CD14-positive monocyte (primary cell): ENCODE data around the gene ADI1. TPM values are rescaled to one million over a fixed set of nuclear protein-coding genes. Genes with fewer than 3 reads are reported as not detected.

Source experiments
- DNase-seq, 3 donors: peaks; one replicate each; pipeline ENCODE4 v3.0.0-alpha.2; 2011 to 2022
- H2AFZ ChIP-seq: 2 replicates; pipeline ENCODE4 v1.6.0; 2012; ENCODE audit warnings: mild to moderate bottlenecking, low read depth, low read length, inconsistent platforms; ENCODE audit not compliant: insufficient read depth, poor library complexity, severe bottlenecking
- H3K27ac ChIP-seq, 2 donors: 1 replicate in 1 of 2; 2 replicates in 1 of 2; pipeline ENCODE4 v1.5.1; 2012 to 2013; ENCODE audit warnings: low read length in 2 of 2, control low read depth in 1 of 2, inconsistent platforms in 1 of 2, low read depth in 1 of 2, mild to moderate bottlenecking in 1 of 2
- H3K27me3 ChIP-seq, 2 donors: one replicate each; pipeline versions ENCODE4 v1.6.0 to v1.6.1; 2011 to 2013; ENCODE audit warnings: low read length in 2 of 2; ENCODE audit not compliant: control insufficient read depth in 2 of 2, insufficient read depth in 2 of 2
- H3K36me3 ChIP-seq, 2 donors: replicated peaks in 1 of 2; 1 replicate in 1 of 2; 2 replicates in 1 of 2; pipeline versions ENCODE4 v1.5.1 to v1.6.1; 2012 to 2013; ENCODE audit warnings: low read length in 2 of 2, control low read depth in 1 of 2, inconsistent platforms in 1 of 2, mild to moderate bottlenecking in 1 of 2; ENCODE audit not compliant: insufficient read depth in 2 of 2, control insufficient read depth in 1 of 2
- H3K4me1 ChIP-seq, 2 donors: 1 replicate in 1 of 2; 2 replicates in 1 of 2; pipeline versions ENCODE4 v1.5.1 to v1.6.1; 2012 to 2013; ENCODE audit warnings: low read length in 2 of 2, control low read depth in 1 of 2, inconsistent platforms in 1 of 2, mild to moderate bottlenecking in 1 of 2, moderate library complexity in 1 of 2; ENCODE audit not compliant: insufficient read depth in 2 of 2, control insufficient read depth in 1 of 2
- H3K4me2 ChIP-seq: replicated peaks from 2 replicates; pipeline ENCODE3; 2012; ENCODE audit warnings: low read length, moderate library complexity, mild to moderate bottlenecking; ENCODE audit not compliant: poor library complexity, severe bottlenecking; ENCODE audit errors: extremely low read depth
- H3K4me3 ChIP-seq, 3 experiments: fragments of 200-600 bp in 1 of 3; sonication (generic) in 1 of 3; replicated peaks in 1 of 3; 1 replicate in 2 of 3; 2 replicates in 1 of 3; pipeline ENCODE4 v1.5.1; 2011 to 2013; ENCODE audit warnings: low read length in 3 of 3, mild to moderate bottlenecking in 3 of 3, control low read depth in 2 of 3, low read depth in 2 of 3, inconsistent platforms in 1 of 3, moderate library complexity in 1 of 3
- H3K79me2 ChIP-seq: 2 replicates; pipeline ENCODE4 v1.6.0; 2012; ENCODE audit warnings: mild to moderate bottlenecking, control low read depth, inconsistent platforms, low read length, moderate library complexity; ENCODE audit not compliant: insufficient read depth
- H3K9ac ChIP-seq: 2 replicates; pipeline ENCODE4 v1.6.0; 2017; ENCODE audit warnings: low read length, mild to moderate bottlenecking; ENCODE audit not compliant: insufficient read depth, poor library complexity, severe bottlenecking
- H3K9me3 ChIP-seq, 2 donors: replicated peaks in 1 of 2; 1 replicate in 1 of 2; 2 replicates in 1 of 2; pipeline versions ENCODE4 v1.5.1 to v1.6.1; 2012 to 2013; ENCODE audit warnings: low read length in 2 of 2, control low read depth in 1 of 2; ENCODE audit not compliant: control insufficient read depth in 1 of 2, insufficient read depth in 1 of 2
- H4K20me1 ChIP-seq: 2 replicates; pipeline ENCODE4 v1.6.0; 2012; ENCODE audit warnings: mild to moderate bottlenecking, low read length, control low read depth, moderate library complexity; ENCODE audit not compliant: insufficient read depth
- H3K27ac Mint-ChIP-seq, 7 donors: one replicate each; pipeline ENCODE4 v1.8.0; 2020; ENCODE audit warnings: mild to moderate bottlenecking in 7 of 7, mixed read lengths in 7 of 7, moderate library complexity in 6 of 7, inconsistent platforms in 2 of 7
- H3K27me3 Mint-ChIP-seq, 3 donors: one replicate each; pipeline ENCODE4 v1.8.0; 2021 to 2022; ENCODE audit warnings: low read depth in 3 of 3, mild to moderate bottlenecking in 3 of 3, mixed read lengths in 3 of 3, moderate library complexity in 3 of 3, inconsistent platforms in 1 of 3
- H3K36me3 Mint-ChIP-seq, 2 donors: one replicate each; pipeline ENCODE4 v1.8.0; 2020; ENCODE audit warnings: mixed read lengths in 2 of 2, inconsistent platforms in 1 of 2, mild to moderate bottlenecking in 1 of 2
- H3K4me1 Mint-ChIP-seq: one replicate; pipeline ENCODE4 v1.8.0; 2020; ENCODE audit warnings: mild to moderate bottlenecking, mixed read lengths
- H3K4me3 Mint-ChIP-seq, 2 donors: one replicate each; pipeline ENCODE4 v1.8.0; 2020; ENCODE audit warnings: mild to moderate bottlenecking in 2 of 2, mixed read lengths in 2 of 2, moderate library complexity in 1 of 2
- H3K9me3 Mint-ChIP-seq, 7 donors: one replicate each; pipeline ENCODE4 v1.8.0; 2020 to 2022; ENCODE audit warnings: mixed read lengths in 7 of 7, mild to moderate bottlenecking in 6 of 7, moderate library complexity in 6 of 7, inconsistent platforms in 2 of 7
- CTCF ChIP-seq: fragments of 200-600 bp; IDR thresholded peaks from one replicate; pipeline ENCODE4 v1.8.0; 2022; ENCODE audit warnings: antibody characterized with exemption, mild to moderate bottlenecking
- WGBS: methylation state at CpG from one replicate; pipeline ENCODE4 v1.1.5; 2013; ENCODE audit warnings: missing lambda C conversion rate; ENCODE audit not compliant: insufficient coverage; 5-methylcytosine and 5-hydroxymethylcytosine counted together
- intact Hi-C, 2 donors: fragments of 100-400 bp; cut with micrococcal nuclease; formaldehyde crosslinking; loops; one replicate each; pipeline versions ENCODE4 v1.15.0 to v1.15.1; 2023
- polyA plus RNA-seq, 3 donors: library from polyadenylated mRNA; depleted of rRNA in 1 of 3; unstranded in 2 of 3; stranded (reverse) in 1 of 3; fragments of 300-500 nt in 2 of 3; fragments of >200 nt in 1 of 3; fragmentation: Illumina TruSeq in 2 of 3; gene quantifications; 1 replicate in 2 of 3; 2 replicates in 1 of 3; pipeline ENCODE4 v1.2.3, GENCODE V29; 2012 to 2021

ADI1 gene
- polyA plus RNA-seq, 3 donors, result 30.5 to 89.1 (median 79.3) TPM

GRCh38 chr2:3451169-3451568, 68.2 kb downstream of the ADI1 start:
- Histone ChIP-seq H3K4me1 (no peaks in the 10 kb centered on the region), H2AFZ (no peak overlapping the region), H3K4me3 (no peak overlapping the region), H3K27ac (no peak overlapping the region), H3K9ac (no peak overlapping the region), H4K20me1 (no peaks in the 10 kb centered on the region), H3K27me3 (no peaks in the 10 kb centered on the region), H3K9me3 (no peaks in the 10 kb centered on the region), H3K4me2 (no peak overlapping the region), H3K36me3 (peaks cover 66 to 99% of the 10 kb centered on the region in 2 donors), H3K79me2 (no peaks in the 10 kb centered on the region)
- Mint-ChIP-seq H3K4me1 (no peaks in the 10 kb centered on the region), H3K9me3 (peaks cover 0 to 3% (median 0%) of the 10 kb centered on the region in 7 donors), H3K27ac (no peak overlapping the region), H3K36me3 (peaks cover 70 to 92% of the 10 kb centered on the region in 2 donors), H3K27me3 (peaks cover 0 to 2% (median 2%) of the 10 kb centered on the region in 3 donors), H3K4me3 (no peak overlapping the region)
- TF ChIP-seq CTCF, result no peak
- WGBS, result 96% methylated on average over 4 of the region's 4 CpGs
- intact Hi-C loops, result no loop called here
- DNase-seq, result no peak

GRCh38 chr2:3450385-3451010, 68.8 kb downstream of the ADI1 start:
- Histone ChIP-seq H3K9me3 (no peaks in the 10 kb centered on the region), H3K9ac (no peak overlapping the region), H3K4me2 (no peak overlapping the region), H3K79me2 (no peaks in the 10 kb centered on the region), H3K27ac (no peak overlapping the region), H3K4me1 (no peaks in the 10 kb centered on the region), H3K27me3 (no peaks in the 10 kb centered on the region), H3K36me3 (peaks cover 66 to 99% of the 10 kb centered on the region in 2 donors), H2AFZ (no peak overlapping the region), H3K4me3 (no peak overlapping the region), H4K20me1 (no peaks in the 10 kb centered on the region)
- TF ChIP-seq CTCF, result no peak
- Mint-ChIP-seq H3K4me1 (no peaks in the 10 kb centered on the region), H3K9me3 (peaks cover 0 to 3% (median 0%) of the 10 kb centered on the region in 7 donors), H3K27ac (no peak overlapping the region), H3K27me3 (no peaks in the 10 kb centered on the region), H3K36me3 (peaks cover 70 to 92% of the 10 kb centered on the region in 2 donors), H3K4me3 (no peak overlapping the region)
- intact Hi-C loops, result no loop called here
- no peak for DNase-seq
- 100% methylated on average over 9 of the region's 16 CpGs for WGBS
